Sigmoid colon (tissue), 4 donors: ENCODE results near the gene NID2.

Experiments
- CTCF ChIP-seq, 4 experiments: fragments of 450-650 bp in 3 of 4; fragments of 200-600 bp in 1 of 4; IDR thresholded peaks; one replicate each; pipeline ENCODE4 v1.5.1; 2016 to 2019; ENCODE audit warnings: antibody characterized with exemption in 4 of 4, mild to moderate bottlenecking in 3 of 4, moderate library complexity in 2 of 4
- POLR2A ChIP-seq, 2 donors: fragments of 450-650 bp; IDR thresholded peaks; one replicate each; pipeline ENCODE4 v1.6.1; 2016; ENCODE audit warnings: antibody characterized with exemption in 2 of 2, mild to moderate bottlenecking in 2 of 2, moderate library complexity in 2 of 2
- POLR2AphosphoS5 ChIP-seq, 4 donors: sonication (generic); formaldehyde crosslinking; IDR thresholded peaks; one replicate each; pipeline ENCODE4 v1.6.1; 2017; ENCODE audit warnings: antibody characterized with exemption in 4 of 4

DNA sequence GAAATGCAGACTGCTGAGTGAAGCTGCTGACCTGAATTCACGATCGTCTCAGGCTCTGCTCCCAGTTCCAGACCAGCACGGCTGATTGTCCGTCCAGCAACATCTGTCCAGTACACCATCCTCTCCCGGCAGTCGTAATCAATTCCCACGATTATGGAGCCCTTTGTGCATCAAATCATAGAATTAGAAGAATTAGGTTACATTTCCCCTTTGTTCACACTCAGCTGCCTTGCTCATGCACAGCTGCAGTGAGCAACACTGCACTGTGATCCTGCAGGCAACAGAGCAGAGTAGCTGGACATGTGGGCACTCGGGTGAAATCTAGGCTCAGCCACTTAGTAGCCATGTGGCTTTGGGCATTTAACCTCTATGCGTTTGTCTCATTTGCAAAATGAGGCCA lies 57.3 kb downstream of the NID2 start:
- TF ChIP-seq CTCF (IDR thresholded peaks at IDR 0.05) (no peak), POLR2A (IDR thresholded peaks at IDR 0.05) (no peak), POLR2AphosphoS5 (IDR thresholded peaks at IDR 0.05) (no peak)
